ENCODE measurements around the gene NANOS2. TPM values are rescaled to one million over a fixed set of nuclear protein-coding genes. Genes with fewer than 3 reads are reported as not detected.

The NANOS2 gene
- total and polyA plus RNA-seq, 2 of the 13 experiments (the other 11 are each of a cell fraction or from before 2014, with no cell fraction given) = not detected

- TF ChIP-seq ZNF275 (CRISPR knock-in tag; IDR thresholded peaks at IDR 0.05; ENCODE audit: borderline replicate concordance) (0 out of 2 replicates have a peak, but pooled peaks have one; percentile 78), RBFOX2 (IDR thresholded peaks at IDR 0.05; ENCODE audit: low read depth, low read length) (peak; percentile 78), ZNF143 (CRISPR knock-in tag; IDR thresholded peaks at IDR 0.05) (peak; percentile 57), ATF6 (CRISPR knock-in tag; conservative IDR thresholded peaks at IDR 0.05) (no peak), PATZ1 (CRISPR knock-in tag; IDR thresholded peaks at IDR 0.05) (peak; percentile 31; the same call in 1 of the 2 replicates), ZNF430 (CRISPR knock-in tag; IDR thresholded peaks at IDR 0.05) (0 out of 2 replicates have a peak, but pooled peaks have one; percentile 53), GATAD1 (CRISPR knock-in tag; IDR thresholded peaks at IDR 0.05) (peak; percentile 38; the same call in 1 of the 2 replicates), CTCF (CRISPR knock-in tag; IDR thresholded peaks at IDR 0.05) (peak; percentile 17; the same call in 1 of the 2 replicates), RFX1 (IDR thresholded peaks at IDR 0.05) (peak; percentile 72), TERF1 (CRISPR knock-in tag; IDR thresholded peaks at IDR 0.05) (no peak), HCFC1 (IDR thresholded peaks at IDR 0.05; ENCODE audit: low read depth, low read length) (0 out of 2 replicates have a peak, but pooled peaks have one; percentile 20)
Measured at GRCh38 chr19:45902651-45903625, 11.6 kb downstream of the NANOS2 start (continued).

All from HepG2 (cell line).